Measurements from ENCODE around the gene CEP164. TPM values are rescaled to one million over a fixed set of nuclear protein-coding genes. Genes with fewer than 3 reads are reported as not detected.
"Not testable (repeated sequence)": the region's sequence is repeated elsewhere in the genome, so short reads cannot be mapped to it uniquely, and the experiment has no call there.

CEP164 gene
- total RNA-seq, 1 donor from 2014 or later: 15.1 TPM

DNA sequence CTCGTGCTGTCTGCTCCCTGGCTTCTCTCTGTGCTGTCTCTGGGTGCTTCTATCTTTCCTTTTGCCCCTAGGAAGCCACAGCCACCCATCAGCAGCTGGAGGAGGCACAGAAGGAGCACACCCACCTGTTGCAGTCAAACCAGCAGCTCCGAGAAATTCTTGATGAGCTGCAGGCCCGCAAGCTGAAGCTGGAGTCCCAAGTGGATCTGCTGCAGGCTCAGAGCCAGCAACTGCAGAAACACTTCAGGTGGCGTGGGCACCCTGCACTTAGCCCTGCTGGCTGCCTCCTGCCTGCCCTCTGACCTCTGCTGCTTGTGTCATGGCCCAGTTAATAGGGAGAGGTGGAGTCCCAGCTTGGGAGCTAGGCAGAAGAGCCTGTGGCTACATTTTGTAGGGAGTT is 67.8 kb downstream of the CEP164 start:
- Histone ChIP-seq H3K27me3 (no peaks in the 10 kb centered on the region), H3K9me3 (peaks cover 0 to 5% of the 10 kb centered on the region in 2 donors), H3K4me3 (no peak overlapping the region), H3K36me3 (peaks cover 79 to 85% of the 10 kb centered on the region in 2 donors), H3K27ac (no peak overlapping the region), H3K4me1 (no peaks in the 10 kb centered on the region)
- no peak for TF ChIP-seq CTCF (IDR thresholded peaks at IDR 0.05)
- DNase-seq (ENCODE audit: low spot score in 2 of 2): no peak
- intact Hi-C loops (cut with DNase I): no loop called here

DNA sequence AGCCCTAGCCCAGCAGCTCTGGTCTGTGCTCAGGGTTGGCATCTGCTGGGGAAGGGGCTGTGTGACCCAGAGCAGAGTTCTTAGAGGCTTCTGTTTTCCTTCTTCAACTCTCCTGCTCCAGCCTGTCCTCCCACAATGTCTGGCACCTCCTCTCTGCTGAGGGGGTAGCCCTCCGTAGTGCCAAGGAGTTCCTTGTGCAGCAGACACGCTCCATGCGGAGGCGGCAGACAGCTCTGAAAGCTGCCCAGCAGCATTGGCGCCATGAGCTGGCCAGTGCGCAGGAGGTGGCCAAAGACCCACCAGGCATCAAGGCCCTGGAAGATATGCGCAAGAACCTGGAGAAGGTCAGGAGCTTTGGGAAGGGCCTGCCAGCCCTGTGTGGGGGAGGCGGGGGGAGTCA is 69.3 kb downstream of the CEP164 start:
- TF ChIP-seq CTCF (IDR thresholded peaks at IDR 0.05): no peak
- Histone ChIP-seq H3K27me3 (no peaks in the 10 kb centered on the region), H3K4me1 (no peaks in the 10 kb centered on the region), H3K4me3 (no peak overlapping the region), H3K36me3 (peaks cover 64 to 70% of the 10 kb centered on the region in 2 donors), H3K9me3 (peaks cover 0 to 5% of the 10 kb centered on the region in 2 donors), H3K27ac (no peak overlapping the region)
- DNase-seq (ENCODE audit: low spot score in 2 of 2): no peak
- intact Hi-C loops (cut with DNase I): no loop called here

- H3K9me3 ChIP-seq; H3K27me3 ChIP-seq; H3K4me3 ChIP-seq; DNase-seq (ENCODE audit: low spot score in 2 of 2); H3K4me1 ChIP-seq; H3K27ac ChIP-seq; intact Hi-C loops (cut with DNase I): not testable (repeated sequence)
- H3K36me3 ChIP-seq: peaks cover 57 to 64% of the 10 kb centered on the region in 2 donors
Measured at GRCh38 chr11:117398618-117399017, 71.0 kb downstream of the CEP164 start.

- intact Hi-C loops (cut with DNase I); H3K4me1 ChIP-seq; H3K9me3 ChIP-seq; H3K27me3 ChIP-seq; H3K27ac ChIP-seq; DNase-seq (ENCODE audit: low spot score in 2 of 2); H3K4me3 ChIP-seq: not testable (repeated sequence)
- peaks cover 54 to 64% of the 10 kb centered on the region in 2 donors for H3K36me3 ChIP-seq
Measured at GRCh38 chr11:117399100-117399840, 71.6 kb downstream of the CEP164 start.

- H3K4me3 ChIP-seq; H3K27ac ChIP-seq; H3K27me3 ChIP-seq; H3K4me1 ChIP-seq; DNase-seq (ENCODE audit: low spot score in 2 of 2); intact Hi-C loops (cut with DNase I); H3K9me3 ChIP-seq: not testable (repeated sequence)
- H3K36me3 ChIP-seq: peaks cover 54 to 78% of the 10 kb centered on the region in 2 donors
Measured at GRCh38 chr11:117405898-117406297, 78.2 kb downstream of the CEP164 start.

- H3K27ac ChIP-seq: no peak overlapping the region
- TF ChIP-seq CTCF (IDR thresholded peaks at IDR 0.05): no peak
- intact Hi-C loops (cut with DNase I): no loop called here
- peaks cover 54 to 88% of the 10 kb centered on the region in 2 donors for H3K36me3 ChIP-seq
- no peaks in the 10 kb centered on the region for H3K9me3 ChIP-seq
- no peaks in the 10 kb centered on the region for H3K27me3 ChIP-seq
- H3K4me3 ChIP-seq: no peak overlapping the region
- no peaks in the 10 kb centered on the region for H3K4me1 ChIP-seq
- DNase-seq (ENCODE audit: low spot score in 2 of 2): no peak
Measured at GRCh38 chr11:117407016-117407415, 79.4 kb downstream of the CEP164 start.

DNA sequence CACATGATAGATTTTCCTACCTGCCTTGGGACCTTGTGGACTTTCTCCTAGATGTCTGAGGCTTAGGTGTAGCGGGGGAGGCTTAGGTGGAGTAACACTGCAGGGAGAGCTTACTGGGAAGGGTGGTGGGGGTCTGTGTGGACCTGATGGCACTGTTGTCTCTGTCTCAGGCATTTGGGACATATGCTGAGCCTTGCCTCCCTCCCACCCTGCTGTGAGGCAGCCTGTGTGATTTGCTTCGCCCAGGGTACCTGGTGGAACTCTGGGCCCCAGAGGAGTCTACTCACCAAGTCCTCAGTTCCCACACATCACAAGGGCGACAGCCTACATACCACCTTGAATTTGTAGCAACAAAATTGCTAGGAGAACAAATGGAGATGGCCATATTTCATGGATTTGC is 80.7 kb downstream of the CEP164 start:
- H3K36me3 ChIP-seq: peaks cover 51 to 82% of the 10 kb centered on the region in 2 donors
- no peaks in the 10 kb centered on the region for H3K4me1 ChIP-seq
- DNase-seq (ENCODE audit: low spot score in 2 of 2): no peak
- intact Hi-C loops (cut with DNase I): no loop called here
- no peak overlapping the region for H3K27ac ChIP-seq
- no peak for TF ChIP-seq CTCF (IDR thresholded peaks at IDR 0.05)
- H3K4me3 ChIP-seq: no peak overlapping the region
- no peaks in the 10 kb centered on the region for H3K9me3 ChIP-seq
- no peaks in the 10 kb centered on the region for H3K27me3 ChIP-seq
